ENCODE results near the gene DCHS1. TPM values are rescaled to one million over a fixed set of nuclear protein-coding genes. Genes with fewer than 3 reads are reported as not detected.

The DCHS1 gene
- total RNA-seq, 2 experiments from 2014 or later: 0.35 to 0.40 TPM

DNA sequence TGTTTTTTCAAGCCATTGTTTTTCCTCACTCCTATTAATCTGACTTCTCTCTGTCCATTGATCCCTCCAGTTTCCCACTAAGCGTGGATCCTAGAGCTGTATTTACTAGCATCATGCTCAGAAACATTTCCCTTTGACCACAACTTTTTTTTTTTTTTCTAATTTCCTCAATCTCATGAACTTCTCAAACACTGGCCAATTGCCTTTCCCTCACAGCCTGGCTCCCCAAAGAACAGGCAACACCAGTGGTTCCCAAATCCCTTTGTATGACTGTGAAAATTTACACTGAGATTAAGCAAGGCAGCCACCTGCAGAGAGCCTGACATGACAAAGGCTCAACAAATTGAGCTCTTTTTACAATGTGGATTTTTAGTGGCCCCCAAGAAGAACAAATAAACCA, 35.0 kb downstream of the DCHS1 start:
- Mint-ChIP-seq H3K27me3 (no peaks in the 10 kb centered on the region), H3K4me1 (peaks cover 6% of the 10 kb centered on the region), H3K9me3 (no peaks in the 10 kb centered on the region), H3K27ac (no peak overlapping the region), H3K4me3 (no peak overlapping the region), H3K36me3 (ENCODE audit: low read depth) (peaks cover 7% of the 10 kb centered on the region)
- CTCF ChIA-PET: interaction anchor here (1.1 to 3.3 kb wide), 6 partner anchors 8 to 134 kb away, joined by 3 to 11 read pairs (median 5); partner anchors contain the start of gene TAF10
- DNase-seq: no peak
- POLR2A ChIA-PET: no interaction called here

- CTCF ChIA-PET: interaction anchor here (0.8 to 2.4 kb wide), 15 partner anchors 11 to 91 kb away, joined by 3 to 12 read pairs (median 4); partner anchors contain the start of gene MRPL17
- H3K27ac Mint-ChIP-seq: no peak within 1 kb of the TSS
Measured at GRCh38 chr11:6619004-6619745, 36.4 kb downstream of the DCHS1 start, which contains the start of gene TPP1. TPP1 (minus strand) TSS chr11:6619422; CDS start chr11:6619400, 22 bp downstream.

GRCh38 chr11:6618117-6619003, 37.2 kb downstream of the DCHS1 start:
- H3K4me1 Mint-ChIP-seq: peaks cover 7% of the 10 kb centered on the region
- peak; percentile 57 for DNase-seq
- no peaks in the 10 kb centered on the region for H3K9me3 Mint-ChIP-seq
- H3K27me3 Mint-ChIP-seq: no peaks in the 10 kb centered on the region
- CTCF ChIA-PET: interaction anchor here (0.9 to 2.4 kb wide), 17 partner anchors 9 to 92 kb away, joined by 3 to 12 read pairs (median 4); partner anchors contain the start of gene MRPL17
- POLR2A ChIA-PET: interaction anchor here (0.6 to 1.0 kb wide), 3 partner anchors 9 to 143 kb away, joined by 3 read pairs; no protein-coding TSS in a partner anchor
- no peak overlapping the region for H3K27ac Mint-ChIP-seq
- H3K36me3 Mint-ChIP-seq (ENCODE audit: low read depth): peaks cover 16% of the 10 kb centered on the region
- H3K4me3 Mint-ChIP-seq: no peak overlapping the region

More at GRCh38 chr11:6619004-6619745, 36.4 kb downstream of the DCHS1 start, which contains the start of gene TPP1:
- Mint-ChIP-seq H3K4me1 (peaks cover 7% of the 10 kb centered on the region), H3K9me3 (no peaks in the 10 kb centered on the region), H3K36me3 (ENCODE audit: low read depth) (peaks cover 16% of the 10 kb centered on the region), H3K27me3 (no peaks in the 10 kb centered on the region), H3K4me3 (no peak within 1 kb of the TSS)
- peak; percentile 94 for DNase-seq
- POLR2A ChIA-PET: interaction anchor here (0.6 to 0.9 kb wide), 2 partner anchors 138 to 144 kb away, joined by 3 read pairs; partner anchors contain the start of genes ARFIP2 and TIMM10B

DNA sequence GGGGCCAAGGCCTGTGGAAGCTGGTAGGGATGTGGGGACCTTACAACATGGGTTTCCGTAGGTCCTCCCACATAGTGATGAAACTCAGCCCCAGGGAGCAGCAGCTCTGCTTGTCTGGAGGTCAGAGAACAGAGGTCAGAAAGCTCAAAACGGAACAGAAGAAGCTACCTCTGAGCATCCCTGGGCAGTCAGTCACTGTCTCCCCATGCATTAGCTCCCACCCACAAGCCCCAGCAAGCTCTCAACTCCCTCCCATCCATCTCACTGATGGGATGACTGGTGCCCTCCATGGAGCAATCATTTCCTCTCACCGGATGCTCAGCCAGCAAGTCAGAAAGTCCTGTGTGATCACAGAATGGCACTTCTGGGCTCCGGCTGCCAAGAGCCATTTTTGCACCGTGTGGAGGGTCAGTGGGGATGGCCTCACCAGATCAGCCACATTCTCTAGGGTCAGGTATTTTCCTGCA, 38.3 kb downstream of the DCHS1 start:
- ChIA-PET POLR2A (interaction anchor here (1.0 kb wide), 1 partner anchor 10 kb away, joined by 3 read pairs; no protein-coding TSS in a partner anchor), CTCF (interaction anchor here (0.6 to 1.6 kb wide), 6 partner anchors 10 to 54 kb away, joined by 3 to 8 read pairs (median 4); no protein-coding TSS in a partner anchor)
- DNase-seq: no peak
- no peaks in the 10 kb centered on the region for H3K9me3 Mint-ChIP-seq
- no peak overlapping the region for H3K27ac Mint-ChIP-seq
- no peak overlapping the region for H3K4me3 Mint-ChIP-seq
- peaks cover 7% of the 10 kb centered on the region for H3K4me1 Mint-ChIP-seq
- H3K27me3 Mint-ChIP-seq: no peaks in the 10 kb centered on the region
- H3K36me3 Mint-ChIP-seq (ENCODE audit: low read depth): peaks cover 16% of the 10 kb centered on the region

GRCh38 chr11:6616596-6617250, 38.9 kb downstream of the DCHS1 start:
- DNase-seq: no peak
- Mint-ChIP-seq H3K4me3 (no peak overlapping the region), H3K9me3 (no peaks in the 10 kb centered on the region), H3K36me3 (ENCODE audit: low read depth) (peaks cover 16% of the 10 kb centered on the region), H3K4me1 (peaks cover 7% of the 10 kb centered on the region), H3K27ac (no peak overlapping the region), H3K27me3 (no peaks in the 10 kb centered on the region)
- ChIA-PET POLR2A (interaction anchor here (1.2 kb wide), 1 partner anchor 10 kb away, joined by 3 read pairs; no protein-coding TSS in a partner anchor), CTCF (interaction anchor here (0.6 to 1.6 kb wide), 6 partner anchors 10 to 55 kb away, joined by 3 to 8 read pairs (median 4); no protein-coding TSS in a partner anchor)

DNA sequence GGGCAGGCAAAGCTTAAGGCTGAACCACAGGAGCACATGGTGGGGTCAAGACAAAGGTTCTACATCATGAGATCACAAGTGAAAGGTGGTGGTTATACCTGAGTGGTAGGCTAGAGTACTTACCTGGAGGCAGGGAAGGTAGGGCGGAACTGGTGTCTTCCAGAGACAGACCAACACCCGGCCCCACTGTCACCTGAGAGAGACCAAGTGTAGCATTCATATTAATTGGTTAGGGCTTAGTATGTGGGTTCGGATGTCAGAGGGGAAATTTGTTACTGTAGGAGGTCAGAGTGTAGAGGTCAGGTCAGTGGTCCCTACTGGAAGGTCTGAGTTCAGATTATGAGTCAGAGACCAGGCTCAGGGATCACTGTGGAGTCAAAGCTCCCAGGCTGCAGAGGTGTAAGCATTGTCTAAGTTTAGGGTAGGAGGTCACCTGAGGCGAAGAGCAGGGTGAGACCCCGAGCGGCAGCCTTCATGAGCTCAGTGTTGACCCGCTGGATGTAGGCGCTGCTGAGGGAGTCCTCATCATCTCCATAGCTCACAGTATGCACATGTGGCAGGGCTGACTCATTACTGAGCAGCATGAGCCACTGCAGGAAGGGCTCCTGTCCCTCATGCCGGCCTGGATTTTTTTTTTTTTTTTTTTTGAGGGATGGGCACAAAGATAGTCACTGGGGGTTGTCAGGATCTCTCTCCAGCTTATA, 39.6 kb downstream of the DCHS1 start:
- Mint-ChIP-seq H3K9me3 (no peaks in the 10 kb centered on the region), H3K4me1 (peaks cover 12% of the 10 kb centered on the region), H3K4me3 (no peak overlapping the region), H3K27ac (peak overlapping the region; percentile 39), H3K36me3 (ENCODE audit: low read depth) (peaks cover 23% of the 10 kb centered on the region), H3K27me3 (no peaks in the 10 kb centered on the region)
- no peak for DNase-seq
- CTCF ChIA-PET: interaction anchor here (1.1 to 1.5 kb wide), 3 partner anchors 12 to 67 kb away, joined by 3 to 4 read pairs (median 3); partner anchors contain the start of gene MRPL17
- POLR2A ChIA-PET: interaction anchor here (1.2 kb wide), 1 partner anchor 11 kb away, joined by 3 read pairs; no protein-coding TSS in a partner anchor

GRCh38 chr11:6615046-6615445, 40.6 kb downstream of the DCHS1 start:
- Mint-ChIP-seq H3K27me3 (no peaks in the 10 kb centered on the region), H3K9me3 (no peaks in the 10 kb centered on the region), H3K36me3 (ENCODE audit: low read depth) (peaks cover 33% of the 10 kb centered on the region), H3K27ac (no peak overlapping the region), H3K4me1 (peaks cover 21% of the 10 kb centered on the region), H3K4me3 (no peak overlapping the region)
- CTCF ChIA-PET: interaction anchor here (1.1 to 1.5 kb wide), 3 partner anchors 11 to 68 kb away, joined by 3 to 4 read pairs (median 3); partner anchors contain the start of gene MRPL17
- no peak for DNase-seq
- POLR2A ChIA-PET: no interaction called here

DNA sequence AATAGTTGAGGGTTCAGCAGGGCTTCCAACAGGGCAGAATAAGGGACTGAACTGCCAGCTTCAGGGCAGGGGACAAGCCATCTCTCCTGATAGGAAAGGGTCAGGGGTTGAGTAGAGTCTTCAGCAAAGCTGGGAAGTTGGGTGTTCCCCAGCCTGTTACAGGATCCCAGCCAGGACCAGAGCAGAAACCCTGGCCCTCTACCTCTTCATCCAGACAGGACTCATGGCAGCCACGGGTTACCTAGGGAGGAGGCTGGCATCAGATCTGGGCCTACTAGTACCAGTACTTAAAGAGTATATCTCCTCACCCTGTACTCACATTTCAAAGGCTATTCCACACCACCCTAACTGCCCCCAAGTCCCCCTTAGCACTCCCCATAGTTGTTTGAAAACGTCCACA, 41.2 kb downstream of the DCHS1 start:
- H3K27ac Mint-ChIP-seq: no peak overlapping the region
- H3K36me3 Mint-ChIP-seq (ENCODE audit: low read depth): peaks cover 39% of the 10 kb centered on the region
- peaks cover 27% of the 10 kb centered on the region for H3K4me1 Mint-ChIP-seq
- no peaks in the 10 kb centered on the region for H3K27me3 Mint-ChIP-seq
- ChIA-PET POLR2A (no interaction called here), CTCF (interaction anchor here (3.8 kb wide), 1 partner anchor 69 kb away, joined by 14 read pairs; the partner anchor contains the start of gene MRPL17)
- no peaks in the 10 kb centered on the region for H3K9me3 Mint-ChIP-seq
- no peak overlapping the region for H3K4me3 Mint-ChIP-seq
- DNase-seq: no peak

DNA sequence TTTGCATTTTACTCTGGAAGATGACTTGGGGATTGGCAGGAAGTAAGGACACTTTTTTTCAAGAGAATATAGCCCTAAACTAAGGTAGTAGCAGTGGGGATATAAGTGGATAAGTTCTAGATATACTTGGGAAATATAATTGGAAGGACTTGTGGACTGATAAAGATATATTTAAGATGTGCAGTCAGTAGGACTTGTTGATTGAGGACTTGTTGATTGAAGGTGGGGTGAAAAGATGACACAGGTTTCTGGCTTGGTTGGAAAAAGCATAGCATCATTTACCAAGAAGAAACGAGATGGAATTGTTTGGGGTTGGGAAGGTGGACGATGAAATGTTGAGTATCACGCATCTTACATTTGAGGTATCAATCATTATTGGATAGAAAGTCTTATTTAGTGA, 42.1 kb downstream of the DCHS1 start:
- Mint-ChIP-seq H3K27me3 (no peaks in the 10 kb centered on the region), H3K9me3 (no peaks in the 10 kb centered on the region), H3K36me3 (ENCODE audit: low read depth) (peaks cover 47% of the 10 kb centered on the region), H3K4me1 (peaks cover 33% of the 10 kb centered on the region), H3K4me3 (no peak overlapping the region), H3K27ac (no peak overlapping the region)
- CTCF ChIA-PET: interaction anchor here (1.3 to 3.8 kb wide), 6 partner anchors 9 to 82 kb away, joined by 4 to 14 read pairs (median 6); partner anchors contain the start of genes ILK and MRPL17
- no peak for DNase-seq
- POLR2A ChIA-PET: no interaction called here

DNA sequence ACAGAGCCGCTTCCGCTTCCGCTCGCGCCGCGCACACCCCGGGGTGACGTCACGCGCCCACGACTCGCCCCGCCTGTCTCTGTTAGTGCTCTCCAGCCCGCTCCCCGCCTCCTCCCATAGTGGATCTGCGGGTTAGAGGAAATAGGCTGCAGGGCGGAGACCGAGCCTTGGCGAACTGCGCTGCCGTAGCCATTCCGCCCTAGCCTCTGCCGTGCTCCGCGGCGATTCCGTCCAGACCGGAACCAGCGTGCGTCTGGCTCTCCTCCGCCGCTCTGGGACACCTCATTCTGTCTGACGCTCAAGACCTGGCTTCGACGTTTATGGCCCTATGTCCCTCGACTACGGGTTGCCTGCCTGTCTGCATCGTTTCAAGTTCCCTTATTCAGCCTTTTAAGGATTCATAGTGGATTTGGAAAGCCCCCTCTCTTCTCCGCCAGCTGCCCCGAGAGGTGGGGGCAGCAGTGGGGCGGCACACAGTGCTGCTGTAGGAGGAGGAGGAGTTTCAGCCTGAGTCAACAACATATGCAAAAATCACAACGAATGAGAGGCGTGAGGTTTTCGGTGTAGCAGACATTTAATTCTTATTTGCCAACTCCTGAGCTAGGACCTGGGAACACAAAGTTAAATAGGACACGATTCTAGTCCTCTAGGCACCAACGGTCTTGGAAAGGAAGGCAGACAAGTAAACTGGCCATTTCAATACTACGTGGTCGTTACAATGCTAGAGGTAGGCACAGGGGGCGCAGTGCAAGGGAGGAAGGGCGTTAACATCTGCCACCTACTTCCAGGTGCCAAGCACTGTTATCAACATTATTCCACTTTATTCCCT, 43.2 kb downstream of the DCHS1 start, which contains the start of gene TAF10:
Gene TAF10, minus strand, starts transcription at position 4 of the 829 bp plus-strand sequence. CDS start 27 bp downstream, outside the sequence.
- H3K27ac Mint-ChIP-seq: peak within 1 kb of the TSS; percentile 85
- CTCF ChIA-PET: interaction anchor here (0.8 to 3.8 kb wide), 14 partner anchors 8 to 233 kb away, joined by 3 to 14 read pairs (median 4); partner anchors contain the start of genes ILK and MRPL17
- no peaks in the 10 kb centered on the region for H3K9me3 Mint-ChIP-seq
- H3K27me3 Mint-ChIP-seq: no peaks in the 10 kb centered on the region
- peaks cover 57% of the 10 kb centered on the region for H3K36me3 Mint-ChIP-seq (ENCODE audit: low read depth)
- peaks cover 42% of the 10 kb centered on the region for H3K4me1 Mint-ChIP-seq
- peak; percentile 96 for DNase-seq
- peak within 1 kb of the TSS; percentile 80 for H3K4me3 Mint-ChIP-seq
- POLR2A ChIA-PET: interaction anchor here (0.7 to 1.8 kb wide), 4 partner anchors 10 to 251 kb away, joined by 3 to 7 read pairs (median 5); partner anchors contain the start of gene MRPL17

All from activated CD4-positive, alpha-beta T cell treated with anti-CD3 and anti-CD28 coated beads, Interleukin-2, amount 10 ng/mL, durations not matched to agents 7 days and 5 days (primary cell).